HCT116 (cell line): ENCODE data around the gene NEMP2. TPM values are rescaled to one million over a fixed set of nuclear protein-coding genes. Genes with fewer than 3 reads are reported as not detected.

Experiments used
- ATAC-seq: fragments of 200-7000 bp; cut with Tn5 transposase; 2 replicates; pipeline ENCODE4 v1.9.1; 2020; ENCODE audit warnings: mild to moderate bottlenecking, moderate library complexity
- BruUV-seq: library from RNA; stranded (reverse); fragments of 400-500 nt; replicated peaks from 2 replicates; lab custom pipeline; 2021; lab: Mats Ljungman, UMichigan
- CTCF ChIA-PET: fragments of 300-600 bp; sonication (Branson Sonifier 250); formaldehyde crosslinking; loops from one replicate; lab custom pipeline; 2021; ENCODE audit warnings: antibody characterized with exemption; lab: Charles Lee
- POLR2A ChIA-PET: fragments of 300-600, 350-600 bp; sonication (Branson Sonifier 250); formaldehyde crosslinking; loops from one replicate; lab custom pipeline; 2021; ENCODE audit warnings: antibody characterized with exemption; lab: Charles Lee
- RAD21 ChIA-PET, 2 experiments: fragments of 300-600 bp; sonication (Branson Sonifier 250); formaldehyde crosslinking; loops; one replicate each; lab custom pipeline; 2023; ENCODE audit warnings: low total read pairs in 2 of 2; ENCODE audit not compliant: uncharacterized antibody in 2 of 2, unreplicated experiment in 2 of 2, low non-redundant PET in 1 of 2; lab: Charles Lee
- DNase-seq: peaks from one replicate; pipeline ENCODE4 v3.0.0-alpha.2; 2010; ENCODE audit warnings: low read depth, low spot score
- H2AFZ ChIP-seq: fragments of 200-600 bp; shearing (Covaris generic), sonication (generic); 2 replicates; pipeline ENCODE4 v1.6.1; 2017; ENCODE audit warnings: low read depth, mixed run types, mixed read lengths, antibody characterized with exemption, low read length; ENCODE audit not compliant: poor library complexity, severe bottlenecking
- H3K27ac ChIP-seq: 2 replicates; pipeline ENCODE4 v1.5.1; 2012; ENCODE audit warnings: low read depth, low read length
- H3K27me3 ChIP-seq: fragments of 200-600 bp; sonication (generic); 2 replicates; pipeline ENCODE4 v1.6.1; 2016; ENCODE audit warnings: mixed run types, low read length, mixed read lengths; ENCODE audit not compliant: insufficient read depth
- H3K36me3 ChIP-seq, 2 experiments: fragments of 200-500 bp in 1 of 2; fragments of 200-600 bp in 1 of 2; sonication (Bioruptor generic) in 1 of 2; sonication (generic) in 1 of 2; 2 replicates each; pipeline versions ENCODE4 v1.5.1 to v1.6.1; 2014 to 2016; ENCODE audit warnings: low read length in 2 of 2, inconsistent platforms in 1 of 2, mixed read lengths in 1 of 2, mixed run types in 1 of 2; ENCODE audit not compliant: insufficient read depth in 2 of 2, control insufficient read depth in 1 of 2
- H3K4me1 ChIP-seq, 2 experiments: fragments of 200-600 bp in 1 of 2; sonication (generic) in 1 of 2; 2 replicates each; pipeline versions ENCODE4 v1.5.1 to v1.6.1; 2012 to 2017; ENCODE audit warnings: low read length in 2 of 2, inconsistent platforms in 1 of 2, mild to moderate bottlenecking in 1 of 2, mixed read lengths in 1 of 2, mixed run types in 1 of 2, moderate library complexity in 1 of 2; ENCODE audit not compliant: insufficient read depth in 2 of 2, control insufficient read depth in 1 of 2
- H3K4me2 ChIP-seq: fragments of 200-600 bp; sonication (generic); 2 replicates; pipeline ENCODE4 v1.6.1; 2017; ENCODE audit warnings: mixed run types, low read length, mixed read lengths
- H3K4me3 ChIP-seq, 2 experiments: fragments of 200-600 bp in 1 of 2; sonication (generic) in 1 of 2; replicated peaks in 1 of 2; 2 replicates each; pipeline ENCODE4 v1.5.1; 2011 to 2016; ENCODE audit warnings: low read length in 2 of 2, control low read depth in 1 of 2, low read depth in 1 of 2, mild to moderate bottlenecking in 1 of 2, mixed read lengths in 1 of 2, mixed run types in 1 of 2
- H3K79me2 ChIP-seq: fragments of 200-600 bp; sonication (generic); 2 replicates; pipeline ENCODE4 v1.6.1; 2017; ENCODE audit warnings: mild to moderate bottlenecking, mixed run types, low read length, moderate library complexity, mixed read lengths; ENCODE audit not compliant: insufficient read depth
- H3K9ac ChIP-seq: fragments of 200-600 bp; sonication (generic); 2 replicates; pipeline ENCODE4 v1.6.1; 2016; ENCODE audit warnings: low read length, mixed read lengths
- H3K9me2 ChIP-seq: fragments of 200-600 bp; sonication (generic), shearing (Covaris generic); 2 replicates; pipeline ENCODE4 v1.6.1; 2017; ENCODE audit warnings: mixed run types, mild to moderate bottlenecking, moderate library complexity; ENCODE audit not compliant: insufficient read depth
- H3K9me3 ChIP-seq, 2 experiments: fragments of 200-500 bp in 1 of 2; fragments of 200-600 bp in 1 of 2; sonication (Bioruptor generic) in 1 of 2; sonication (generic) in 1 of 2; 2 replicates each; pipeline ENCODE4 v1.6.1; 2014 to 2017; ENCODE audit warnings: low read length in 2 of 2, mixed read lengths in 2 of 2, inconsistent platforms in 1 of 2, low read depth in 1 of 2, mild to moderate bottlenecking in 1 of 2, mixed run types in 1 of 2, moderate library complexity in 1 of 2; ENCODE audit not compliant: control insufficient read depth in 1 of 2, insufficient read depth in 1 of 2
- H4K20me1 ChIP-seq: fragments of 200-600 bp; sonication (generic), shearing (Covaris generic); 2 replicates; pipeline ENCODE4 v1.6.1; 2017; ENCODE audit warnings: mixed run types, mild to moderate bottlenecking, moderate library complexity; ENCODE audit not compliant: insufficient read depth
- ATF3 ChIP-seq: IDR thresholded peaks from 2 replicates; pipeline ENCODE4 v1.6.1; 2012
- CBX3 ChIP-seq: IDR thresholded peaks from 2 replicates; pipeline ENCODE4 v1.6.1; 2012; ENCODE audit warnings: low read depth
- CEBPB ChIP-seq: IDR thresholded peaks from 2 replicates; pipeline ENCODE4 v1.6.1; 2012; ENCODE audit warnings: low read depth
- EGR1 ChIP-seq: IDR thresholded peaks from 2 replicates; pipeline ENCODE4 v1.6.1; 2012; ENCODE audit warnings: low read depth
- EZH2 ChIP-seq: fragments of 200-600 bp; sonication (generic); IDR thresholded peaks from 2 replicates; pipeline ENCODE4 v1.6.1; 2017; ENCODE audit warnings: antibody characterized with exemption, mixed run types
- POLR2A ChIP-seq: IDR thresholded peaks from 2 replicates; pipeline ENCODE4 v1.7.0; 2011; ENCODE audit warnings: borderline replicate concordance; ENCODE audit not compliant: insufficient read depth, insufficient read length; ENCODE audit errors: extremely low read depth
- POLR2AphosphoS5 ChIP-seq: IDR thresholded peaks from 2 replicates; pipeline ENCODE4 v1.6.1; 2011; ENCODE audit warnings: mild to moderate bottlenecking, low read depth, low read length, moderate library complexity
- SP1 ChIP-seq: IDR thresholded peaks from 2 replicates; pipeline ENCODE4 v1.6.1; 2012; ENCODE audit warnings: low read depth
- ZBTB33 ChIP-seq: IDR thresholded peaks from 2 replicates; pipeline ENCODE4 v1.6.1; 2011; ENCODE audit warnings: mild to moderate bottlenecking, low read length, moderate library complexity; ENCODE audit not compliant: insufficient replicate concordance; ENCODE audit errors: extremely low read depth
- intact Hi-C: fragments of 100-400 bp; cut with micrococcal nuclease; formaldehyde crosslinking; loops from 2 replicates; pipeline ENCODE4 v1.10.0; 2022
- total RNA-seq: library from RNA; stranded (reverse); gene quantifications from one replicate; pipeline ENCODE4 v1.2.1, GENCODE V29; 2021; ENCODE audit not compliant: unreplicated experiment

Gene NEMP2
- total RNA-seq, 1 experiment from 2014 or later, result 8.6 TPM

GRCh38 chr2:190493095-190493494 is 41.4 kb downstream of the NEMP2 start (continued):
- TF ChIP-seq ZBTB33, result no peak
- TF ChIP-seq SP1, result no peak
- no peak for TF ChIP-seq ATF3
- TF ChIP-seq CEBPB, result no peak

- intact Hi-C loops, result no loop called here
- H3K4me3 ChIP-seq, result no peak overlapping the region
- no peak overlapping the region for H3K27ac ChIP-seq
- DNase-seq (no peak), ATAC-seq (no peak)
- no peaks in the 10 kb centered on the region for H3K4me1 ChIP-seq
- H4K20me1 ChIP-seq, result no peaks in the 10 kb centered on the region
- ChIA-PET POLR2A (no interaction called here), RAD21 (no interaction called here), CTCF (no interaction called here)
- no peak overlapping the region for H2AFZ ChIP-seq
- no peak overlapping the region for H3K9ac ChIP-seq
- no peak overlapping the region for H3K4me2 ChIP-seq
- no peaks in the 10 kb centered on the region for H3K27me3 ChIP-seq
- H3K36me3 ChIP-seq, result no peaks in the 10 kb centered on the region
- TF ChIP-seq EZH2 (no peak), CBX3 (no peak), ATF3 (no peak), EGR1 (no peak), POLR2AphosphoS5 (no peak), SP1 (no peak), POLR2A (no peak)
- H3K9me3 ChIP-seq, result no peaks in the 10 kb centered on the region
- no peaks in the 10 kb centered on the region for H3K79me2 ChIP-seq
- no TSS peak for BruUV-seq
- no peaks in the 10 kb centered on the region for H3K9me2 ChIP-seq
Measured at GRCh38 chr2:190490502-190490901, 44.0 kb downstream of the NEMP2 start.
